Neuron (in vitro differentiated cells): ENCODE data around the gene SLC17A9.
"Not testable (repeated sequence)": the region's sequence is repeated elsewhere in the genome, so short reads cannot be mapped to it uniquely, and the experiment has no call there.

Source experiments
- H2AFZ ChIP-seq: one replicate; pipeline ENCODE4 v1.6.1; 2013; ENCODE audit warnings: low read depth, mild to moderate bottlenecking, inconsistent platforms, low read length, moderate library complexity
- H3K27me3 ChIP-seq: one replicate; pipeline ENCODE4 v1.6.1; 2013; ENCODE audit warnings: low read length; ENCODE audit not compliant: insufficient read depth
- H3K36me3 ChIP-seq: one replicate; pipeline ENCODE4 v1.6.1; 2013; ENCODE audit warnings: low read length; ENCODE audit not compliant: insufficient read depth
- H3K4me1 ChIP-seq: one replicate; pipeline ENCODE4 v1.6.1; 2013; ENCODE audit warnings: low read length; ENCODE audit not compliant: insufficient read depth
- H3K4me3 ChIP-seq: 2 replicates; pipeline ENCODE4 v1.5.1; 2013; ENCODE audit warnings: mild to moderate bottlenecking, low read length, moderate library complexity
- H3K9me3 ChIP-seq: one replicate; pipeline ENCODE4 v1.6.1; 2013; ENCODE audit warnings: low read length

Gene SLC17A9

GRCh38 chr20:62913043-62913630 lies 39.4 kb upstream of the SLC17A9 start:
- Histone ChIP-seq H3K9me3 (no peaks in the 10 kb centered on the region), H3K4me1 (peaks cover 48% of the 10 kb centered on the region), H3K36me3 (peaks cover 52% of the 10 kb centered on the region), H2AFZ (no peak overlapping the region), H3K4me3 (no peak overlapping the region), H3K27me3 (no peaks in the 10 kb centered on the region)

DNA sequence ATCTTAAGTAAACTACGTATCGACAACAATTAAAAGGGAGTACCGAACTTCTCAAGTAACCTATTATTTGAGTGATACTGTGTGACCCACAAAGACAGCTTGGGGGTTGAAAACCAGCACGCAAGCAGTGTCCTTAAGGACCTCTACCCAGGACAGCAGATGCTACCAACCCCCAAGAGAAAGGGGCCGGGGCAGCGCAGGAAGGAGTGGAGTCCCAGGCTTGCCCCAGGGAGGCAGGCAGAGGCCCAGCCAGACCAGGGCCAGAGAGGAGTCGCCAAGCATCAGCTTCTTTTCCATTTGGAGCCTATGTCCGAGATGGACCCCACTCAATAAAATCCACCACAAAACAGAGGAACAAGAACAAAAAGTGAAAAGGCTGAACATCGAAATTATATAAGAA lies 38.1 kb upstream of the SLC17A9 start:
- no peaks in the 10 kb centered on the region for H3K27me3 ChIP-seq
- no peak overlapping the region for H3K4me3 ChIP-seq
- peaks cover 39% of the 10 kb centered on the region for H3K36me3 ChIP-seq
- no peaks in the 10 kb centered on the region for H3K9me3 ChIP-seq
- H2AFZ ChIP-seq: no peak overlapping the region
- H3K4me1 ChIP-seq: peaks cover 55% of the 10 kb centered on the region

DNA sequence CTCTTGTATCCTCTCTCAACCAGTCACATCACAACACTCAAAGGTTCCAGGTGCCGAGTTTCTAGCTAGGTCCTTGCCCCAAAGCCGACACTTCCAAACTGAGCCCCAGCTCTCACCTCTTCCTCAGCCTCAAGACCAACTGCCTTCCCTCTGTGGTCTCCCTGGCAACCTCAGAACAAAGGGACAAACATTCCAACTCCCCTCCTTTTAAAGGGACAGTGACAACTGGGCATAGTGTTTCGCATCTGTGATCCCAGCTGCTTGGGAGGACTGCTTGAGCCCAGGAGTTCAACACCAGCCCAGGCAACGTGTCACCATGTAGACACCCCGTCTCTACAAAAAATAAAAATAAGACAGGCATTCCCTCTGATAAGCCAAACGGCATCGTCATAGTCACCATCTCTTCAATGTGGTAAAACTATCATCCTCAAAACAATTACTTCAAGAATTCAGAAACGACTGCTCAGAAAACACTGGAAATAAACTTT lies 37.5 kb upstream of the SLC17A9 start:
- Histone ChIP-seq H2AFZ (no peak overlapping the region), H3K36me3 (peaks cover 33% of the 10 kb centered on the region), H3K27me3 (no peaks in the 10 kb centered on the region), H3K9me3 (no peaks in the 10 kb centered on the region), H3K4me1 (peaks cover 57% of the 10 kb centered on the region), H3K4me3 (peak overlapping the region; percentile 12)

DNA sequence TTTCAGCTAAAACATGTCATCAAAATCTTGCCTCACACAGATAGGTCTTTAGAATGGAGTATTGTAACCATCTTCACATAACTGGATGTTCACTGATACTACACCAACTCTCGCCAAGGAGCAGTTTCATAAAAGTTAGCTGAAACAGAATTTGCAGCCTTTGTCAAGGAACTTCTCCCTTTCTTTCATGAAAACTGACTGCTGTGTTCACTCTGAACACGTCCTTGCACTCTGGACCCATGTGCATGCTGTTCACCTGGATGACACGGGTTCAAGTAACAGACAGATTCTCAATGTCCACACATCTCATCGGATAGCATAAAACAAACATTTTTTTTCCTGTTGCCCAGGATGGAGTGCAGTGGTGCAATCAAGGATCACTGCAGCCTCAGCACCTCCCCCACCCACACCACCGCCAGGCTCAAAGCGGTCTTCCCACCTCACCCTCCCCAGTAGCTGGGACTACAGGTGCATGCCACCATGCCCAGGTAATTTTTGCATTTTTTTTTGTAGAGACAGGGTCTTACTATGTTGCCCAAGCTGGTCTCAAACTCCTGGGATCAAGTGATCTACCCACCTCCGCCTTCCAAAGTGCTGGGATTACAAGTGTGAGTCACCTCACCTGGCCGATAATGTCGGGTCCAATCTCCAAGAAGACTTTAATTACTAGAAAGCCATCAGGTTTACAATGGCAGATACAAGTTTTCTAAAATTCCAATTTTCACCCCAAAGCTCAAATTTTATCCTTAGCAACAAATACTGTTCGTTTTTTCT lies 35.6 kb upstream of the SLC17A9 start:
- H3K9me3 ChIP-seq: no peaks in the 10 kb centered on the region
- H2AFZ ChIP-seq: no peak overlapping the region
- no peaks in the 10 kb centered on the region for H3K27me3 ChIP-seq
- peaks cover 68% of the 10 kb centered on the region for H3K4me1 ChIP-seq
- peaks cover 14% of the 10 kb centered on the region for H3K36me3 ChIP-seq
- no peak overlapping the region for H3K4me3 ChIP-seq

DNA sequence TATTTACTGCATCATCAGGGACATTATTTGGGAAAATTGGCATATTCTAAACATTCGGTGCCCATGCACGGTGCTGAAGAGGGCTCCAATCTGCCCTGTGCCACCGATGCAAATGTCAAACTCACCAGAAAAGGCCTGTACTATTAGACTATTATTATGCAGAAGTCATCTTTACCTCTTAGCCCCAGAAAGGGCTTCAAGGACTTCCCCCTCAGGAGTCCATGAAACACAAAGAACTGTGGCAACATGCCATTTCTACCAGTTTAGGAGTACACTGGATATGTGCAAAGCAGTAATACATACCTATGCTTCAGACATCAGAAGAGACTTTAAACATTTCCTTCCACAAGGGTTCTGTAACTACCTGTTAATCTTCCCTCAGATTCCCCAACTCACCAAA lies 34.8 kb upstream of the SLC17A9 start:
- Histone ChIP-seq H3K36me3 (peaks cover 9% of the 10 kb centered on the region), H3K27me3 (no peaks in the 10 kb centered on the region), H2AFZ (no peak overlapping the region), H3K9me3 (no peaks in the 10 kb centered on the region), H3K4me1 (peaks cover 68% of the 10 kb centered on the region), H3K4me3 (no peak overlapping the region)

DNA sequence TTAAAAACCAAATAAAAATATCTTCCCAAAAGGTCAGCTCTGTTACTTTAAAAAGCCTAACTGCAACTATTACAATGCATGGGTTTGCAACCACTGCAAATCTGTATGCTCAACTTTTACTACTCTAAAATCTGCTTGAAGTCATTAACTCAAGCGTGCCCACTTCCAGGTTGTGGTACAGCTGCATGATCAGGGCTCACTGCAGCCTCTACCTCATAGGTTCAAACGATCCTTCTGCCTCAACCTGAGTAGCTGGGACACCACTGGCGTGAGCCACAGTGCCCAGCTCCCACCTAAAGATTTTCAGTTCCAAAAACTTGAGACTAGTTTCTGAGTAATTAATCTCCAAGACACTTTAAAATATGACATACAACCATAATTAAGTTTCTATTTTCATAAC lies 34.4 kb upstream of the SLC17A9 start:
- peaks cover 68% of the 10 kb centered on the region for H3K4me1 ChIP-seq
- H3K36me3 ChIP-seq: peaks cover 6% of the 10 kb centered on the region
- no peak overlapping the region for H2AFZ ChIP-seq
- H3K9me3 ChIP-seq: no peaks in the 10 kb centered on the region
- no peaks in the 10 kb centered on the region for H3K27me3 ChIP-seq
- no peak overlapping the region for H3K4me3 ChIP-seq

- no peaks in the 10 kb centered on the region for H3K27me3 ChIP-seq
- no peak overlapping the region for H3K4me3 ChIP-seq
- H3K4me1 ChIP-seq: peaks cover 66% of the 10 kb centered on the region
- H2AFZ ChIP-seq: no peak overlapping the region
- H3K36me3 ChIP-seq: no peaks in the 10 kb centered on the region
- no peaks in the 10 kb centered on the region for H3K9me3 ChIP-seq
These were observed 33.7 kb upstream of the SLC17A9 start for GRCh38 chr20:62918831-62919230.

DNA sequence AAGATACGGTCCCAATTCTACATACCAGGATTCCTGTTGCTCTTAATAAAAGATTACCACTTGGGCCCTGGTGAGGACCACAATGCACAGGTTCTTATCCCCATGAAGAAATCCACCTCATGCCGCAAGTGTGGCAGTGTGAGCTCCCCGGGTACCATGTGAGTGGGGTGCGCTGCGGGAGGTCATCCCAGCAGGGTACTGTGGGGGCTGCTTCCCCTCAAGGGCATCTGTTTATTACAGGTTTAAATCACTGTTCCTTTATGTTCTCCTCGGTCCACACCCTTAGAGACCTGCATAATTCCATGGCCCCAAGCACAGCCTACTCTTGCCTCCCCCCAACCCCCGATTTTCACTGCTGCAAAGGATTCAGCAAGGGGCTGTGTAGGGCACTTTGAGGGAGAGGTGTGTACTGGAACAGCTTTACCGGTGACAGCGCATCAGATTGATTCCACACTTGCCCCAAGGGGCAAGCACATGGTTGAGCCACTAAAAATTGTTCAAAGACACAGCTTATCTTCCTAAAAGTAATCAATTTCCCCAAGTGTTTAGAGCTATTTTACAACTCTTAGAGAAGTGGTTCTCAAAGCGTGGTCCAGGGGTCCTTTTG lies 32.4 kb upstream of the SLC17A9 start:
- Histone ChIP-seq H3K27me3 (no peaks in the 10 kb centered on the region), H3K36me3 (no peaks in the 10 kb centered on the region), H3K4me1 (peaks cover 67% of the 10 kb centered on the region), H3K9me3 (no peaks in the 10 kb centered on the region), H3K4me3 (no peak overlapping the region), H2AFZ (no peak overlapping the region)

GRCh38 chr20:62921119-62921687 lies 31.3 kb upstream of the SLC17A9 start:
- Histone ChIP-seq H3K4me1 (peaks cover 58% of the 10 kb centered on the region), H3K27me3 (no peaks in the 10 kb centered on the region), H3K9me3 (no peaks in the 10 kb centered on the region), H3K36me3 (no peaks in the 10 kb centered on the region), H3K4me3 (no peak overlapping the region), H2AFZ (no peak overlapping the region)

DNA sequence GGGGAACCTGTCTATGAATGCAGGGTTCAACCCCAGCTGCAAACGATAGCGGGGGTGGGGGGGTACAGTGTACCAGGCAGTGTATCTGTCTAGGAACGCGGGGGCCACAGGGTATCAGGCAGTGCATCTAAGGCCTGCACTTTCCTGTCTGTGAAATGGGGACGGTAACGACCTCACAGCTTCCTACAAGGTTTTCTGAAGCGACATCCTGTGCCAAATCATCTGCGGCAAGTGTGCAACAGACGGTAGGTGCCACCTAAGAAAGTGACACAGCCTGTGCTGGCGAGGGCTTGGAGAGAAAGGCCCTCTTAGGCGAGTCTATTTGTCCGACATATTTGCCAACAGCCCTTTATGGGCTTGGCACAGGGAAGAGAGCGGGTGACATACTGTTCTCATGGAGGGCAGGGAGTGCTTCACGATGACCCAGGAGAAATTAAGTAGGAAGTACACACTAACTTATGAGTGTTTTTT lies 30.0 kb upstream of the SLC17A9 start:
- no peak overlapping the region for H2AFZ ChIP-seq
- H3K27me3 ChIP-seq: no peaks in the 10 kb centered on the region
- H3K4me3 ChIP-seq: no peak overlapping the region
- H3K9me3 ChIP-seq: no peaks in the 10 kb centered on the region
- H3K4me1 ChIP-seq: peaks cover 54% of the 10 kb centered on the region
- H3K36me3 ChIP-seq: no peaks in the 10 kb centered on the region

DNA sequence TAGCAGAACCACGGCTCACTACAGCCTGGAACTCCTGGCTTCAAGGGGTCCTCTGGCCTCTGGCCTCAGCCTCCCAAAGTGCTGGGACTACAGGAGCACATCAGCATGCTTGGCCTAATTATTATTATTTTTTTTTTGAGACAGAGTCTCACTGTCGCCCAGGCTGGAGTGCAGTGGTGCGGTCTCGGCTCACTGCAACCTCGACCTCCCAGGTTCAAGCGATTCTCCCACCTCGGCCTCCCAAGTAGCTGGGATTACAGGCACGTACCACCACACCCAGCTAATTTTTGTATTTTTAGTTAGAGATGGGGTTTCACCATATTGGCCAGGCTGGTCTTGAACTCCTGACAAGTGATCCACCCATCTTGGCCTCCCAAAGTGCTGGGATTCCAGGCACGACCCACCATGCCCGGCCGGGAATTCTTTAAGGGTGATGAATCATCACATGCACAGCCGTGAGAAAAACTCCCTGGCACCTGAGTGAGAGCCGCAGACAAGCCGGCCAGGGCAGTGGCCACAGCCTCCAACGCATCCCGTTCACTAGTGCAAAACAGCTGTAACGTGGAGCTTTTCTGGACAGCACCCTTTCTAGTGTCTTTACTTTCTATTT lies 29.3 kb upstream of the SLC17A9 start:
- H3K36me3 ChIP-seq, H3K4me3 ChIP-seq, H3K27me3 ChIP-seq, H2AFZ ChIP-seq, H3K9me3 ChIP-seq: not testable (repeated sequence)
- H3K4me1 ChIP-seq: peaks cover 47% of the 10 kb centered on the region

DNA sequence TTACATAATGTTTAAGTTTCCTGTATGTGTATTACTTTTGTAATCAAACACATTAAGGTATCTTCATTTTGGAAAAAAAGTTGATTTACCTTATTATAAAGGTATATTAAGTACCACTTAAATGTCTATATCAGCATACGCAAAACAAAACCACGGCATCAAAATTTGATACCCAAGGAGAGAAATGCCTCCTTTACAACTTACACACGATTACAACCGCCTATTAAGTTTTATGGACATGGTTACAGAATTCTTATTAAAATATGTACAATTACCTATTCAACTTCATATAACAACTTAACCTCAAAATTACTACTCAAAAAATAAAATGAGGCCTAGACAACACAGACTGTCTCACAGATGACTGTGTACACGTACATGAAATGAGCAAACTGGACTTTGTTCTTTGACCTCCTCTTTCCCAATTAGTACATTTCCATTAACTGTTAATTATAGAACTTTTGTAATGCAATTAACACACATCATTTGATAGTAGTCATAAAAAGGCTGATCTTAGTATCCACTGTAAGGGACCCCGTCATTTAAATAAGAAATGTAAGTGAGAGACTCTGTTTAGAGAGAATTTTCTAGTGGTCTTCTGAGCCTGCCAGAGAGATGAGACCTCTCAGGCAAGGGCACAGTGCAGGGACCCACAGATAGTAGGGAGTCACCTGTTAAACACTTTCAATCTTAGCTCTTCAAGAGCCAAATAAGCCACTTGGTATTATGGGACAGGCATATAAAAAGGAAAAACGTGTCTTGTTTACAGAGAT lies 28.7 kb upstream of the SLC17A9 start:
- Histone ChIP-seq H3K4me1 (peaks cover 40% of the 10 kb centered on the region), H2AFZ (no peak overlapping the region), H3K27me3 (no peaks in the 10 kb centered on the region), H3K4me3 (peak overlapping the region; percentile 95), H3K36me3 (no peaks in the 10 kb centered on the region), H3K9me3 (no peaks in the 10 kb centered on the region)
